COR-L47 (cell line): ENCODE results near the gene NDUFV1.
"Not testable (repeated sequence)": the region's sequence is repeated elsewhere in the genome, so short reads cannot be mapped to it uniquely, and the experiment has no call there.

Experiments used
- DNase-seq: peaks from one replicate; lab custom pipeline; 2025; lab: John Stamatoyannopoulos, UW

NDUFV1 gene

DNA sequence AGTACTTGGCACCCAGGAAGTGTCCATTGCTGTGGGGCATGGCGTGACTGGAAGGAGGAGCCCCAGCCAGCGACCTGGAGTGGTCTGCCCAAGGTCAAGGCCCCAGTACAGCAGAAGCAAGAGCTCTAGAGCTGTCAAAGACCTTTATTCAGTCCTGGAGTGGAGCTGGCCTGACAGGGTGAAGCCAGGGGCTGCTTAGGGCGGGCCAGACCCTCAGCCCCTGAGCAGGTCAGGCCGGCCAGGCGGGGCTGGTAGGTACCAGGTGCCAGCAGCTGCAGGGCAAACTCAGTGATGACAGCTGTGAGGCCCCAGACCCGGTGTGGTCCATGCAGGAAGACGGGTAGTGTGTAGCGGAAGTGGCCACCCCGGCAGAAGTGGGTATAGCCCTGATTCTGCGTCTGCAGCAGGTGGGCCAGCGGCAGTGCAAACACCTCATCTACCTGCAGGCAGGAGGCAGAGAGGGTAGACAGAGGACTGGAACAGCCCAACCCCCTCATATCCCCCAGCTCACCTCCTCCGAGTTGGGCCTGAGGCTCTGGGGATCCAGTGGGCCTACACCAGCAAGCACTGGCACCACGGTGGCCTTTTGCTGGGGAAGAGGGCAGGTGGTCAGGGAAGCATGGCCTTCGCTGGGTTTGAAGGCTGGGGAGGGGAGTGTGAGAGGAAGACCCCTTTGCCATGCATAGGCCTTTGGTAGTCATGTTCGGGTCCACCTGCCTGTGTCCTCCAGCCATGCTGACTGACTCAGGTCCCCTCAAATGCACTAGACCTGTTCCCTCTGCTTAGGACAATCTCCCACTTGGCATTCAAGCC, 21.3 kb downstream of the NDUFV1 start:
- DNase-seq = no peak

DNA sequence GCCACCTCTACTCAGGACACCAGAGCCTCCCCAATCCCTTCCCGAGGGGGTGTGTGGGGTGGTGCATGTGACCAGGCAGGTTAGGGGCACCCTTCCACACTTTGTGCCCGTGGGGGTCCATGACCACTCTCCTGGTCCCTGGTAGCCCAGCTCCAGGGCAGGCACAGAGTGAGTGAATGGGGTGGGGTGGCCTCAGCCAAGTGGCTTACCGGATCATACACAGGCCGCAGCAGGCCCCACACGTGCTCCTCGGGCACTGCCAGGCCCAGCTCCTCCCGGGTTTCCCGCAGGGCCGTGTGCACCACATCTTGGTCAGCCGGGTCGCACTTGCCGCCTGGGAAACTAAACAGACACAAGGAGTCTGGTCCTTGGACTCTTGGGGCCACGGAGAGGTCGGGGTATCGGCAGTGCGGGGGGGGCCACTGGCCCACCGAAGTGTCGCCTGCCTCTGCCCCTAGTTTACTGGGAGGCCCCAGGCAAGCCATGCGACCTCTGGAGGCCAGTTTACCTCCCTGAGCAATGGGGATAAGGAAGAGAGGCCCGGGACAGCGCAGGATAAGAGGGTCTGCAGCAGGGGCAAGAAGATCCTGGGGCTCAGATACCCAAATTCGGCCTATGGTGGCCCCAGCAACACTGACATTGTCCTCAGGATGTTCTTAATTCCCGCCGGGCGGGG, 22.1 kb downstream of the NDUFV1 start:
- no peak for DNase-seq

DNA sequence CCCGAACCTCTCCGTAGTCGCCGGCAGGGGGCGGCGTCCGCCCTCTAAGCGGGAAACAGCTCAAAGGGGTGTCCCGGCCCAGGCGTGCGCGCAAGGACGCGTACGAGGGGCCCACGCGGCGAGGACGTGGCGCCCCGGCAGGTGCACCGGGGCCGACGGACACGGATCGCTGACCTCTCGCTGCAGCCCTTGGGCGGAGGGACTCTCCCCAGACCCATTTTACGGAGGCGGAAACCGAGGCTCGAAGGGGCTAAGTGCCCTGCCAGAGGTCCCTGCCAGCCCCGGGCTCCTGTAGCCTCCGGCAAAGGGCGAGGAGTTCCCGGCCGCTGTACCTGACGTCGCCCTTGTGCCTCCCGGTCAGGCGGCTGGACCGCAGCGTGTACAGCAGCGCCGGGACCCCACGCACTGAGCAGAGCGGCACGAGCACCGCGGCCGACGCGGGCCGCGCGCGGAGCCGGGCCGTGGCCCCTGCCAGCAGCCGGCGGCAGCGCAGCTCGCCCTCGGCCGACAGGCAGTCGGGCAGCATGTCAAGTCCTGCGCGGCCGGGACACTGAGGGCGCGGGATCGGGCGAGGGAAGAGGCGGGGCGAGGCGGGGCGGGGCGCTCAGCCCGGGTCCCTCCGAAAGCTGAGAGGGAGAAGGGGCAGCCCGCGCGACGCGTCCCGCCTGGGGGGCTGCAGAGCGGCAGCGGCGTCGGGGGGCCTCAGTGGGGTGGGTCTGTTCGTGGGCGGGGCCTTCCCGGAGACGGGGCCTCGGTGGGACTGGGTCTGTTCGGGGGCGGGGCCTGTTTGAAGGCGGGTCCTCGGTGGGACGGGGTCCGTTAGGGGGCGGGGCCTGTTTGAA, 22.9 kb downstream of the NDUFV1 start, which contains the start of gene NUDT8:
TSS of gene NUDT8 (minus strand) at position 552 of the 842 bp plus-strand sequence. CDS start at position 526, 26 bp downstream.
- DNase-seq = no peak

DNA sequence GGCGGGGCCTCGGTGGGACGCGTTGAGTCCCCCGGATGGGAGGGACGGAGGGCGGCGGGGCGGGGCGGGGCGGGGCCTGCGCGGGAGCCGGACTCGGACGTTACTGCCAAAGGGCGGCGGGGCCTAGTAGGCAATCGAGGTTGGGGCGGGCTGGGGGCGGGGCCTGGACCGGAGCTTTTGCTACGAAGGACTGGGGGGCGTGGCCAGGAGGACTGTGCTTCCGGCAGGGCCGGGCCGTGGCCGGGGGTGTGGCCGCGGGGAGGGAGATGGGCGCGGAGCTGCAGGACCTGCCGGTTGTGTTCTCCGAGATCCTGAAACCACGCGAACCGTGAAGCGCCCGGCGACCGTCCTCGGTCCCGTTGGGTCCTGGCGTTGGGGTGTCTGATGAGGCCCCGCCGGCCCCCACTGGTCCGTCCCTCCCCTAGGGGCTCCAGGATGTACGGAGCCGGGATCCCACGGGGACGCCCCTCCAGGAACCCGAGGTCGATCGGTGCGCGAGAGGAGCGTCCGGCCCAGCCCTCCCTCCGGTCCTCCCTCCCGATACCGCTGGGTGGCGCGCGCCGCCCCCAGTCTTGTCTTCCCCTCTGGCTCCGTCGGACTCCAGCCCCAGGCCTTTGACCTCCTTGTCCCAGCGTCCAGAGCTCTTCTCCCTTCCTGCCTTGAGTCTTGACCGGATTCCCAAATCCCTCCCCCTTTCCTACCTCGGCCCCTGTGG, 23.6 kb downstream of the NDUFV1 start:
- peak; percentile 97 for DNase-seq

DNA sequence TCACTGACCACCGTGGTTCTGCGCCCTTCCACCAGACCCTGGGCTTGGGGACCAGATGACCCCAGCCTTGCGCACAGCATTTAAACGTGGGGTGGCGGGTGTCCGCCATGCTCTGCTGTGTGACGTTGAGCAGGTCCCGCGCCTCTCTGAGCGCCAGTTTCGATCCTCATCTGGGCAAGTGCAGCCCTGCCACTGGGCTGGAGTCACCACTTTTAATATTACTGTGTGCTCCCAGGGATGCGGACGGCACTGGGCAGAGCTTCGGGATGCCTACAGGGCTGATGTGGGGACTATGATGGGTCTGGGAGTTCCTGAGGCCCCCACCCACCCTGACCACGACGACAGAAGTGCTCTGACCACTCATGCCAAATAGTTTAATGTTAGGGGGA, 24.2 kb downstream of the NDUFV1 start:
- DNase-seq = no peak

DNA sequence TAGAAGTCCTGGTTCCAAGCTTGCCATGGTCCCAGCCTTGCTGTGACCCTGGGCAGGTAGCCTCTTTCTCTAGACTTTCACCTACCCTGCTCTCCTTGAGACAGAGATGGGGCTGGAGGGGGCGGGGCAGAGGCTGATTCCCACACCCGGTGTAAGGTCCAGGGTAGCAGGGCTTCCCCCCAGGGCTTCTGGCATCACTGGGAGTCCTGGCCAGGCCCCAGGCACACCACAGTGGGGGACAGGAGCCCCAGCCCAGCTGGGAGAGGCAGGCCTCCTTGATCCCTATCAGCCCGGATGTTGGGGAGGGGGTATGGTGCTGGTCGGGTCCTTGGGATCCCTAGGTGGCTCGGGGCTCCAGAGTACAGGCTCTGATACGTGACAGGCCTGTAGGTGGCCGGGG, 24.7 kb downstream of the NDUFV1 start:
- no peak for DNase-seq

DNA sequence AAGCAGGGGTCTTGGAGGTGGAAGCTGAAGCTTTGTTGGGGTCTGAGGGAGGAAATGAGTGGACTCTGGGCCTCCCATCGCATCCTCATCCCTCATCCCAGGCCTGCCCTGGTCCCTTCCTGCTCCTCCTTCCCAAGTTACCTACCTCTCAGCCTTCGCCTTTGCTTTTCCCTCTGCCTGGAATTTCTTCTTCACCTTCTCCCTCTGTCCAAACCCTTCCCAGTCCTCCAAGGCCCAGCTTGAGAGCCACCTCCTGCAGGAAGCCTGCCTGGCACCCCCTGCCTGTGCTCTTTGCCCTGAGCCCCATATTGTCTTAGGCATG, 25.1 kb downstream of the NDUFV1 start:
- DNase-seq = no peak

DNA sequence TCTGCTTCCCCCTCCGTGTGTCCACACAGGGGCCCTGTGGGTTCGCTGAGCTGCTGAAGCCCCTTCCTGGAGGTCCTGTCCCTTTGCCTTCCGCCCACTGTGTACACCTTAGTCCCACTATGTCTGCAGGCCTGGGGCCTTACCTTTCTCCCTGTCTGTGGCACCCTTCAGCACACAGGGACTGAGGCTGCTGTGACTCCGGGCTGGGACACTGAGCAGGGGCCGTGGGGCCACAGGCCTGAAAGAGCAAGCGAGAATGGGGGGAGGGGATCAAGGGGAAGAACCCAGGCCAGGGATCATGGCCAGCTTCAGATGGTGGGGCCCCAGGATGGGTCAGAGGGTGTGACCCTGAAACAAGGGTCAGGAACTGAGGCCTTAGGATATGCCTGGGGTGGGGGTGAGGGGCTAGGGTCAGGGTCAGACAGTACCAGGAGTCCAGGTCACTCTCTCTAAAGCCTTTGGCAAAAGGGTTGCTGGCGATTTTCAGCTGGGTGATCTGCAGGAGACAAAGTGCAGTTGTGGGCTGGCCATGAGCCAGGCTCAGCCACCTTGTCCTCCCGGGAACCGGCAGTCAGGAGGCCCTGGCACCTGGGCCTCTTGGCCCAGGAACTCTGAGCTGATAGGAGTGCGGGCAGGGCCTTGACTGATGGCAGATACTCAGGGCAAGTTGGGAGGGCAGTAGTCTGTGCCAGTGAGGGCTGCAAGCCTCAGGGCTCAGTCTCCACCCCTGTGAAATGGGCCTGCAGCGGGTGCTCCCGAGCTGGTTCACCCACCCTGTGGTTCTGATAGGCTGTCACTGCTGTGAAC, 25.6 kb downstream of the NDUFV1 start:
- DNase-seq = no peak

DNA sequence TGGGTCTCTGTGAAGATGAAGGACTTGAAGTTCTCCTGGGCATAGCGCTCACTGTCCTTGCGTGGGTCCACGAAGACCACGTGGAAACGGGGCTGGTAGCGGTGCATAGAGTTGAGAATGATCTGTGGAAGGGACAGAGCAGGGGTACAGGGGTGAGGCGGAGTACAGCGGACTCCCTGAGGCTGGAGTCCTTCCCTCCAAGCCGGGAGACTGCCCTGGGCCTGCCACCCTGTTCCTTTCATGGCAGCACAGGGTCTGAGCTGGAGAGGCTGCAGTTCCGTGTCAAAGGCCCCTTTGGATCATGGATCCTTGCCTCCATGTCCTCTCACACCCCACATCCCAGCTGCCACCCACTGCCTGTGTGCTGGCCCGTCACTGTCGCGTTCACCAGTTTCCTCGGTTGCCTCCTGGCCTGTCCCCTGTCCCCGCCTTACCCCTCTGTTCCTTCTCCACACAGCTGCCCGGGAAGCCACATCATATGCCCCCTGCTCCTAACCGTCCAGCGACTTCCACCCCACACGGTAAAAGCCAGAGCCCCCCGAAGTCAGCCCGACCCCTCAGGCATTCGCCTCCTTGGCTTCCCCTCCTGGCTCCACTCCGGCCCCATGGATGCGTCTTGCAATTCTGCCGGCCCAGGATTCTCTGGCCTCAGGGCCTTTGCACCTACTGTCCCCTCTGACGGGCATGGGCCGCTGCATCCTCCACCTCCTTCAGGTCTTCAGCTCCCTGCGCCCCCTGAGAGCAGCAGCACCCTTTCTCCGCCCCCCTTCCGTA, 26.4 kb downstream of the NDUFV1 start:
- no peak for DNase-seq

DNA sequence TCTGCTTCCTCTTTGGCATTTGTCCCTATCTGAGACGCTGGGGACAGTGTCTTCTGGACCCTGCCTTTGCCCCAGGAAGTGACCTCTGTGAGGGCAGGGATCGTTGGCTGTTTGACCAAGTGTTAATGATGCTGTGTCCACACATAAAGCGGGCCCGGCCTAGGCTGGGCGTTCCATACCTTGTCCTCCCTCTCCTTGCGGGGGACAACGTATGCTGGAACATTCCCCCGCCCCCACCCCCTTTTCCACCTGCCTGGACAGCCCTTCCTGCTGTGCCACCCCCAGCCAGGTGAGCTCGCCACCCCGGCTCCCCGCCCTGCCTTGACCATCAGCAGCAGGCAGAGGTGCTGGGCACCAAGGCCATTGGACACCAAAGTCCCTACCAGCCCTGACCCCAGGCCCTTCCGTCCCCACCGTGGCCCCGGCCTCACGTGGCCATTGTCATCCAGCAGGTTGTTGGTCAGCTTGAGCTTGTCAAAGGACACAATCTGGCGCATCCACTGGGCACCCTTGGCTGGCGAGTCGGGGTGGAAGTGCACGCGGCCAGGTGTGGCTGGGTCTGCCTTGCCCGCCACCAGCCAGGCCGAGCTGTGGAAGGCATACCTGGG, 27.1 kb downstream of the NDUFV1 start:
- no peak for DNase-seq

DNA sequence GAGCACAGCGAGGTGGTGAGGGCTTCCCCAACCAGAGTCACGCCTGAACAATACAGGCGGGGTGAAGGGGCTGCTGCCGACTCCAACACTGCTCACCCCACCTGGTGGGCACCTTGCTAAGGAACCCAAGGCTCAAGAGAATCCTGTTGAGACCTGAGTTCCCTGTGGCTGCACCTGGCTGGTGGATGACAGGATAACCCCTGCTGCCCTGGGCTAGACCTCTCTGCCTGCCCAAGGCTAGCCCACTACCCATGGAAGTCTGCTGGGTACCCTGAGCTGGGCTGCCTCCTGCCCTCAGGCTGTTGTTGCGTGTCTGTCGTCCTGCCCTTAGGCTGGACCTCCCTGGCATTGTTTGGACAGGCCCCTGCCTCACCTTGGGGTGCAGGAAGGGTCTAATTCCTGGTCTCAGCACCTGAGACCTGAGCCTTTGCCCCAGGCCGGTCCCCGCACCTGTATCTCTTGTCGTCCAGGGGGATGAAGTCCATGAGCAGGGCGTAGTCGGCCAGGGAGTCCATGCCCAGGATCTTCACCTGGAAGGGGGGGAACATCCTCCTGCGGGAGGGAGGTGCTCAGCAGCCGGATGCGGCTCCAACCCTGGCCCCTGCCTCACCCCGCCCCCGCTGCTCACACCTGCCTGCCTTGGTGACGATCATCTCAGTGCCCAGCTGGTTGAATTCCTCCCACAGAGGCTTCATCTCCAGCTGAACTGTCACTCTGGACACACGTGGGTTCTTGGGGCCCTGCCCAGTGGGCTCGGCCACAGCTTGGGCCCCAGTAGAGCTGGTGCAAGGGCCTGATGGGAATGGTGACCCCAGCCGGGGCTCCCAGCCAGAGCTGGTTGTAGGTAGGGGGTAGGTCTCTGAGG, 27.9 kb downstream of the NDUFV1 start:
- no peak for DNase-seq

DNA sequence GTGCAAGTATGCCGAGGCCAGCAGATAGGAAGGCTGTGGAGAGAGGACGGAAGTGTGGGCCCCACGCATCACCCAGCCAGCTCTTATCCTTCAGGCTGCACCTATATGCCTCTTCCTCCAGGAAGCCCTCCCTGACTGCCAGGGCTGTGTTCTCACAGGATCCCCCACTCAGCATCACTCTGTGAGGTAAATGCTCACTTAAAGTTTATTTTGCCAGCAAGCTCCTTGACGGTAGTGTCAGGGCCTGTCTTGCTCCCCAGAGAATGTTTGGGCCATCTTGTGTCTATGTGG, 28.4 kb downstream of the NDUFV1 start:
- no peak for DNase-seq

DNA sequence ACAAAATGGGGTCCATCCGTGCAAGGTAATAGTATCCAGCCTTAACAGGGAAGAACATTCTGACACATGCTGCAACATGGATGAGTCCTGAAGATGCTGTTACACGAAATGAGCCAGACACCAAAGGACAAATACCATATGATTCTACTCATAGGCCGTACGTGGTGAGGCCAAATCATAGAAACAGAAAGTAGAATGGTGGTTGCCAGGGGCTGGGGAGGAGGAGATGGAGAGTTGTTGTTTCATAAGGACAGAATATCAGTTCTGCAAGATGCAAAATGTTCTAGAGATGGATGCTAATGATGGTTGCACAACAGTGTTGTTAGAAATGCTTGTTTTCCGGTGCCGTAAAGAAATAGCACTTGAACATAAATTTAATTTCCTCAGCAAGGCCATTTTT, 30.2 kb downstream of the NDUFV1 start:
- DNase-seq = no peak

DNA sequence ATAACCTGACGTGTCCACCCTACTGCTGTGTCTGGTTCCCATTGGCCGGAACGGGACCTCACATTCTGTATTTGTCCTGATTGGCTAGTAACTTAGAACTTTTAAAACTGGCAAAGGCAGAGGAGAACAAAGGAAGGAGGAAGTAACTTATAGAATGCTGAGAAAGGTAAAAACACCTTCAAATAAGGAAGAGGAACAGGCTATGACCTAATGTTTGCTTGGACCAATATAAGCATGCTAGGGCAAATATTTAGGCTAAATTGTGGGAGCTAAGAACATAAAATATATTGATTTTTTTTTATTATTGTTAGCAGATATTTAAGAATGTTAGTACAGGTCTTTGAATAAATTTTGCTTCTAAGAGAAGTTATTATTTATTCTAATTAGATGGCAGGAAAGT, 30.7 kb downstream of the NDUFV1 start:
- DNase-seq = not testable (repeated sequence)

DNA sequence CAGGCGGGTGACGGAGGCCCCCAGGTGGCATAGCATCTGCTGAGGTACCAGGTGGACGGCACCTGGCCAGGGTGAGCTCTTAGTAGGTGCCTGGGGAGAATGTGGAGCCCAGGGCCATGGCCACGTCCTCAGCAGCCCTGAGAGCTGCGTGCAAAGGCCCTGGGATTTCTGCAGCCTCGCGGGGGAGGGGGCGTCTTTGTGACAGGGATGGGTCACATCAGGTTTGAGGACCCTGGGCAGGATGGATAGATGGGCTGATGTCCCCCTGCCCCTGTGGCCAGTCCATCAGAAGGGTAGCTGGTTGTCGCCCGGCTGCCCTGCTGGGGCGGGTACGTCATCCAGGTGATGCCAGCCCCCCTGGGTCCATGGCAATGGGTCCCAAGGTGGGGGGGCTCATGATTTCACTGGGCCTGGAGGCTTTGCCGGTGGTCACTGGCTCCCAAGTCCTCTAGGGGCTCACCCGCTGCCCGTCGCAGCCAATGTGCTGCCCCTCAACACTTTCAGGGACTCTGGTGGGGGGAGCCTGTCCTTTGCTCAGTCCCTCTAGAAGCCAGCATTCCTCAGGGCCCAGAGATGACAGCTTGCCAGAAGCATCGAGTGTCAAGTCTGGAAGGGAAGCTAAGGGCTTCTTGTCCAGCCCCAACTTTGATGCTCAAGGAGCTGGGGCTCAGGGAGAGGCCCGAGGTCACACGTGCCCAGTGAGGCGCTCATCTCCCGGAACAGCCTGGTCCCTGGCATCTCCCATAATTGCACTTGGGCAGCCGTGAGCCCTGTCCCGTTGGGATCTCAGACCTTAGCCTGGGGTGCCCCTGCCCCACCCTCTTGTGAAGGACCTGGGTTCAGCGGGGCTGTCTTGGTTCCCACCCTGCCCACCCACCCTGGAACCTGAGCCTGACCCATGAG, 32.0 kb downstream of the NDUFV1 start:
- DNase-seq = no peak

DNA sequence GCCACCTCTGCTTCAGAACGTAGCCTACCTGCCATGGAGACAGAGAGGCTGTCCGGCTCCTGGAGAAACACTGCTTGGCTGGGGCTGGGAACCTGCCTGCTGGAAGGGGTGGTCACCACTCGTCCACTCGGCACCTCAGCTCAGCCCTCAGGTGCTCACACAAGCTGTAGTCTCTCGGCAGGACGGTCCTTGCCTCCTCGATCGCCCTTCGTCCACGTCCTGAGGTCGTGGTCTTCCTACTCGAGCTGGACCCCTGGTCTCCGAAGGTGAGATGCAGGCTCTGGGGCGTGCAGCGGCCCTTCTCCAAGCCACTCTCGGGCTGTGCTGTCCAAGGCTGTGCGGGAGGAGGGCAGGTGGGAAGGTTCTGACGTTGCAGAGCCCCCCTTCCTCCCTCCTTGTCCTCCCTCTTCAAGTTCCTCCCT, 32.7 kb downstream of the NDUFV1 start, which contains the start of gene TBX10:
TSS of gene TBX10 (minus strand) at position 326 of the 422 bp plus-strand sequence. CDS start at position 35, 291 bp downstream.
- no peak for DNase-seq

DNA sequence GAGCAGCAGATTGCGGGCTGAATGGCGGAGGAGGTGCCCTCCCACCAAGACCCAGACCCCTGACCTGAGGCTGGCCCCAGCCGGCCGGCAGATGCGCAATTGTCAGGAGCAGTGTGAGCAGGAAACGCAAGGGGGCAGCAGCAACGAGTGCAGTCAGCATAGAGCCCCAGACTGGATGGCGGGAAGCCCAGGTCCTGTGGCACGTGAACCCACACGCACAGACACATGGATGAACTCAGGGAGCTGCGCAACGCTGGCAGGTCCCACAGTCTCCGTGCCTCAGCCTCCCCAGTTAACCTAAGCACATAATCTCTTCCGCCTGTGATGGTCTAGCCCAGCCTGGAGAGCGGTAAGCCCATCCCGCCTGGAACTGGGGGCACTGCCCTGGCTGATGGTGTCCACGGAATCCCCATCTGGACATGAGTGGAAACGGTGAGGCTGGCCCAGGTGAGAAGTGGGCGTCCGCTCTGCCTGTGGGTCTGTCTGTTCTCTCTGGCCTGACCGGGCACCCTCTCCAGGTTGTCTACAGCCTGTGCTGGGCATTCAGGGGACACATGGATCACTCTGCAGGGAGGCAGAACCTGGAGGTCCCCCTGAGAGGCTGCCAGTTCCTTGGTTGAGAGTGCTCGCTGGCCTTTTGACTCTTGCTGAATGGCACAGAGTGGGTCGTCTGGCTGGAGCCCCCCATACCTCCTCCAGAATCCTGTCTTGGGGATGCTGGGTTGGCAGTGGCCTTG, 33.5 kb downstream of the NDUFV1 start:
- DNase-seq = peak; percentile 51
